Suppressor macrophage treated with lipopolysaccharide for 1 hour (primary cell): ENCODE measurements around the gene SLC44A4.
A peak's percentile ranks its signal among the peaks of the same experiment; 100 is the strongest.
"Not testable (repeated sequence)": the region's sequence is repeated elsewhere in the genome, so short reads cannot be mapped to it uniquely, and the experiment has no call there.

Experiments used
- DNase-seq, 3 donors: peaks; one replicate each; pipeline ENCODE4 v3.0.0-alpha.2; 2020 to 2022

Gene SLC44A4

DNA sequence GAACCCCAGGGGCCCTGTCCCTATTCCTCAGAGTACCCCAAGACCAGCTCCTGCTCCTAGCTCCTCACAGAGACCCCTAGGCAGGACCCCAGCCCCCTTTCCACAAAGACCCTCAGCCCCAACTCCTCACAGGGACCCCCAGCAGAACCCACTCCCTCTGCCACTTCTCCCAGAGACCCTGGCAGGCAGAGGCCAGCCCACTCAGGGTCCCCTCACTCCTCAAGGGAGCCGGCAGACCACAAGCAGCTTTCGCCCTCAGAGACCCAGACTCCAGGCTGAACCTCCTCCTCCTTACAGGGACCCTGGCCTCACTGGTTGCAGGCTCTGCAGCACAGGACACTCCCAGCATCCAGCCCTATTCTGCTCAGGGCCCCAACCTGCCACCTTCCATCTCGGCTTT is 575 bp downstream of the SLC44A4 start:
- DNase-seq: no peak

DNA sequence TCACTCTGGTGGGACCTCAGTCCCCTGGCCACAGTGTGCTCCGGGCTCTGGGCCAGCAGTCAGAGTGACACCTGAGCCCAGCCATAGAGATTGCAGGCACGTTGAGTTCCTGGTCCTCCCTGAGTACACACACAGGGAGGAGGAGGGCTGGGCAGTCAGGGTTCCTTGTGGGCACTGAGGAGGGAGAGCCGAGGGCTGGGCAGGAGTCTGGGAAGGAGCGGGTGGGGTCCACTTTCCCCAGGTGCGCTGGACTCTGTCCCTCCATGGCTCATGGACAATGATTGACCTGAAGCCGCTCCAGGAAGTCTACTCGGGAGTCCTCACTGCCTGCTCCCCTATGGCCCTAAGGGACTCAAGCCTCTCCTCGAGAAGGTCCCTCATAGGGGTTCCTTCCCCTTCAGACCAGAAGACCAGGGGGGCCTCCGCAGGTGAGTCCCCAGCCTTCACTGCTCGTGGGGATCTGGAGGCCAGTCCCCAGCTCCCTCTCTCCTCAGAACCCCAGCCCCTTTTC is 1.1 kb downstream of the SLC44A4 start:
- DNase-seq: no peak

GRCh38 chr6:31877125-31877650 is 1.6 kb downstream of the SLC44A4 start:
- DNase-seq: no peak

DNA sequence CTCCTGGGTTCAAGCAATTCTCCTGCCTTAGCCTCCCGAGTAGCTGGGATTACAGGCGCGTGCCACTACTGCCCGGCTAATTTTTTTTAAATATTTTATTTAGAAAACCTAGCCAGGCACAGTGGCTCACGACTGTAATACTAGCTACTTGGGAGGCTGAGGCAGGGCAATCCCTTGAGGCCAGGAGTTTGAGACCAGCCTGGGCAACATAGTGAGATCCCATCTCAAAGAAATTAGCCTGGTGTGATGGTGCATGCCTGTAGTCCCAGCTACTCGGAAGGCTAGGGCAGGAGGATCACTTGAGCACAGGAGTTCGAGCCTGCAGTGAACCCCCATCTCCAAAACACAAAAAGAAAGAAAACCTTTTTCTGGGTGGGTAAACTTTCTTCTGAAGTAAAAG is 2.4 kb downstream of the SLC44A4 start:
- no peak for DNase-seq

- DNase-seq: no peak
These were observed 2.9 kb downstream of the SLC44A4 start for GRCh38 chr6:31875877-31876276.

DNA sequence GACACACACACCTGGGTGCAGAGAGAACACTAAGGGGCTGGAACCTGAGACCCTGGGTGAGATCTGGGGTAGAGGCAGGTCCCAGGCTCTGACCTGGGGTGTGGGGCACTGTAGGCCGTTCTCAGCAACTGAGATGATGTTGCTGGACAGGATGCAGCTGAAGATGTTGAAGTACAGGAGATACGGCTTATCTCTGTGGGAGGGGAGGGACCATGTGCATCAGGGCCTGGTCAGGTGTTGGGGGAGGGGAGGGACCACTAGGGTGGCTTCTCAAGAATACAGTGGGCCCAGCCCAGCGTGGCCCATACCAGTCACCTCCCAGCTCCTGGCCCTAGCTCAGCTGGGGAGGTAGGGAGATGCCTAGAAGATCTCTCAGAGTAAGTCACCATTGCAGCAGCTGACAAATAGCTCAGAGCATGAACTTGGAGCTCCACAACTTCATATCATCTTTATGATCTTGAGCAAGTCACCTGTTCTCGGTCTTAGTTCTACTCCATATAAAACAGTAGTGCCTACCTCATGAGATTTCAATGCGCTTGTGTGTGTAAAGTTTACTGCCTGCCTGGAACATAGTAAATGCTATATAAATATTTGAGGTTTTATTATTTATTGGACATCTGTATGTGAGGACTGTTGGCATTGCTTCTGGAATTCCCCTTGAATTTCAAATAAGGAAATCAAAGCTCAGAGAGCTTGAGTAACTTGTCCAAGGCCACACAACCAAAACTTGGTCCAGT is 3.8 kb downstream of the SLC44A4 start:
- DNase-seq: peak in 1 of 3 donors; percentile 38

DNA sequence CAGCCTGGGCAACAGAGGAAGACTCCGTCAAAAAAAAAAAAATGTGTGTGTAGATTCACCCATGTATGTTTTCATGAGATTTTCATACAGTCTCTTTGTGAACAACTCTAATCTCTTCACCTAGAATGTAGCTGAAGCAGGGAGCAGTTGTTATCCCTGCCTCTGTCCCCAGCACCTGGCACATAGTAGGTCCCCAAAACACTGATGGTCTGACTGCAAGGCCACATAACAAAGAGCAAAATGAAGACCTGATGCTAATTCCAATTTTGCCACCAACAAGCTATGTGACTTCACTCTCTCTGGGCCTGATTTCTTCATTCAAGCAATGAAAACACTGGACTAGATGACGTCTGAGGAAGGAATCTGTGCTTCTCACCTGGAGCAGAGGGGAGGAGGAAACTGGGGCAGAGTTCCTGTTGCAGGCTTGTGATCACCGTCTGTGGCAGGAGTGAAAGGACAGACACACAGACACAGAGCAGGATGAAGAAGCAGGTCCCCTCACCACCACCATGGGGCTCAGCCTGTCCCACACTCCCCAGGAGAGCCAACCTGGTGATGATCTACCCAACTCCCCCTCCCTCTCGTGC is 4.6 kb downstream of the SLC44A4 start:
- no peak for DNase-seq

GRCh38 chr6:31871046-31871659 is 7.6 kb downstream of the SLC44A4 start:
- no peak for DNase-seq

DNA sequence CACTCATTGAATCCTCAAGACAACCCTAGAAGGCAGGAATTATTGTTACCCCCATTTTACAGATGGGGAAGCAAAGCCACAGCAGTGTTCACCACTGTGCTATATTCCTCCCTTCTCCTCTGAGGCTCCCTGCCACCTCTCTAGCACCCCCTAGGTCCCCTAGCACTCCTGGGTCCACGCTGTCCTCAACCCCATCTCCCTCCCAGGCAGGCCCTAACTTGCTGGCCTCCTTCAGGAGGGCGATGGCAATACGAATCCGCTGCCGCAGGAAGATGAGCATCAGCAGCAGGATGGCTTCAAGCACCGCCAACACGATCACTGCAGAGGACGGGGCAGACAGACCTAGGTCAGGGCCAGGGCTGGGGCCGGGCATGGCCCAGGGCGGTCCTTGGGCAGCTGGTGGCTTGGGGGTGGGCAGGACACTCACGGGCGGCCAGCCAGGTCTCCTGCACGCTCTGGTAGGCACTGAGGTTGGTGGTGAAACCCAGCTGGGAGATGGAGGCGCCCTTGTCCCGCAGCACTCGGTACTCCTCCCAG is 8.3 kb downstream of the SLC44A4 start:
- DNase-seq: no peak

GRCh38 chr6:31869343-31869742 is 9.5 kb downstream of the SLC44A4 start:
- DNase-seq: no peak

DNA sequence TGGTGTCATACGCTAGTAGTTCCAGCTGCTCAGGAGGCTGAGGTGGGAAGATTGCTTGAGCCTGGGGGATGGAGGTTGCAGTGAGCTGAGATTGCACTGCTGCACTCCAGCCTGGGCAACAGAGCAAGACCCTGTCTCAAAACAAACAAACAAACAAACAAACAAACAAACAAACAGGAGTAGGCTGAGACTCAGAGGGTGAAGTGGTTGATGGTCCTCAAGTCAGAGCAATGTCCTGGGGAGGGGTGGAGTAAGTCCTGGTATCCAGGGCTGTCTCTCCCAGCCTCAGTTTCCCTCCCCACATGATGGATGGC is 10.2 kb downstream of the SLC44A4 start:
- not testable (repeated sequence) for DNase-seq

GRCh38 chr6:31865205-31866118 is 13.3 kb downstream of the SLC44A4 start:
- DNase-seq: no peak

- no peak for DNase-seq
These were observed 14.0 kb downstream of the SLC44A4 start for GRCh38 chr6:31864818-31865204.

DNA sequence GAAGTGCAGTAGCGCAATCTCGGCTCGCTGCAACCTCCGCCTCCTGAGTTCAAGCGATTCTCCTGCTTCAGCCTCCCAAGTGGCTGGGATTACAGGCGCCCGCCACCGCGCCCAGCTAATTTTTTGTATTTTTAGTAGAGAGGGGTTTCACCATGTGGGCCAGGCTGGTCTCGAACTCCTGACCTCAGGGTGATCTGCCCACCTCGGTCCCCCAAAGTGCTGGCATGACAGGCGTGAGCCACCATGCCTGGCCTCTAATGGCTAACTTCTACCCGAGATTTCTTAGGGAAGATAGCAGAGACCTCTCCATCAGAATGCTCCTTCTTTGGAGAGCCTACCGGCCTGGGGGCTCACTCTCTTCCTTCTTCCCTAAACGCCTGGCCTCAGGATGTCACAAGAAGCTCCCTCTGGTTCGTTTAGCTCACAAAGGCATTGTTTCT is 14.7 kb downstream of the SLC44A4 start:
- not testable (repeated sequence) for DNase-seq

DNA sequence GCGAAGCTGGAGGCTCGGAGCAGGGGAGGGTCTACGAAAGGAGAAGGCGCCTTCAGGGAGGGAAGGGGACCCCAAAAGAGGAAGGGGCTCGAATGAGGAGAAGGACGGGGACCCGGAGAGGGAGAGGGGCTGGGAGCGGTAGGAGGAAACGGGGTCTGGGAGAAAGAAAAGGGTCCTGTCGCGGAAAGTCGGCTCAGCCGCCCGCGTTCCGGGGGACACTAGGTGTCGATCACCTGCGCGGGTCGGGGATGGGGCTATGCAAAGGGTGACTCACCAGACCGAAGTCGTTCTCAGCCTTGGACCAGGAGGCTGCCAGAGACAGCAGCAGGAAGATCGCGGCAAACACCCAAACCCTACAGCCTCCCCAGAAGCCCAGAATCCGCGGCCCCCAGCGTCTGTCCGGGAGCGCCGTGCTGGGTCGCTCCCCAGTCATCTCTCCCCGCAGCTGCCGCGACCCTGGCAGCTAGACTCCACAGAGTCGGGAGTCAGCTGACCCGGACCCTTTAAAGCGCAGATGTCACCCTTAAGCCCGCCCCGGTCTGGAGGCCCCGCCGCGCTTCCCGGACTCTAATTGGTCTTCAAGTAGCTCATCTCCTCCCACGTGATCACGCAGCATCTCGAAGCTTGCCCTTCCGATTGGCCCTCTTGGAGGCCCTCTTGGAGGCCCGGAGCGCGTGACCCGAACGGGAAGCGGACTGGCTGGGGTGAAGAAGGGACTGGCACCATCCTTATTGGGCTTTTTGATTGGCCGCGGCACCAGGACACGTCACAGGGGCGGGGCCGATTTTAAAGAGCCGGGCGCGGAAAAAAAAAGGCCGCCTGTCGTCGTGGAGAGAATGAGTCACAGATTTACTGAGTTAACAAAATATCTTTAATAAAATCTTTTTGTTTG is 16.2 kb downstream of the SLC44A4 start, which contains the start of gene NEU1:
Gene NEU1, minus strand, starts transcription at position 478 of the 892 bp plus-strand sequence. Its CDS starts 45 bp downstream, at position 433.
- peak; percentile 100 for DNase-seq

- DNase-seq: no peak
These were observed 16.9 kb downstream of the SLC44A4 start for GRCh38 chr6:31861919-31862343.

DNA sequence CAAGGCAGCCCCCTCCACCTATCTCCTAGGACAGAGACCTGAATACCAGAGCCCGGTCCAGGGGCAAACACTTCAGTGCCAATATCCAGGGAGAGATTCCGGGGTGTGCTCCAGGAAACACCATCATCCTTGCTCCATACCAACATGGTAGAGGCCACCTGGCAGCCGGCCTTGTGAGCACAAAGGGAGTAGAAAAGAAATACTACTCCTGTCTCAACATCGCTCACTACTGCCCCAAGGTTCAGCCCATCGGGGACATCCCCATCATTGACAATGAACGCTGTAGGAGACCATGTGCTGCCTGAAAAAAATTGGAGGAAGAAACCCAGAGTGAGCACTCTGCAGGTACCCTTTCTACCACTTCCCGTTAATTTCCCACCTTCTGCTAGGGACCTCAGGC is 17.6 kb downstream of the SLC44A4 start:
- DNase-seq: no peak

GRCh38 chr6:31860349-31860748 is 18.4 kb downstream of the SLC44A4 start:
- DNase-seq: no peak

DNA sequence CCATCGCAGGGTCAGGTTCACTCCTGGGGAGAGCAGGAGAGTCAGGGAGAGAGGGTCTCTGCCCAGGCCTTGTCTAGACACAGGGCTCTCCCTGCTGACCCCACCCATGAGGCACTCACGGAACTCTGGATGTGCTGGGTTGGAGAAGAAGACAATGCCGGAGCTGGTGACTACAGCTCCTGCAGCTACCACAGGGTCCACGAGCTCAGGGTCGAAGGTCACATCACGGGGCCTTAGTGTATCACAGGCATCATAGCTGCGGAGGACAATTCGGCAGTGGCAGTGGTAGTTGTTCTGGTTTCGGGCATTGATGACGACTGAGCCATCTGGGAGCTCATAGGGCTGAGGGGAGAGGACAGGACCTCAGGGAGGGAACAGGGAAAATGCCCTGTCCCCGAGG is 18.9 kb downstream of the SLC44A4 start:
- no peak for DNase-seq

- no peak for DNase-seq
These were observed 20.1 kb downstream of the SLC44A4 start for GRCh38 chr6:31858707-31859106.

DNA sequence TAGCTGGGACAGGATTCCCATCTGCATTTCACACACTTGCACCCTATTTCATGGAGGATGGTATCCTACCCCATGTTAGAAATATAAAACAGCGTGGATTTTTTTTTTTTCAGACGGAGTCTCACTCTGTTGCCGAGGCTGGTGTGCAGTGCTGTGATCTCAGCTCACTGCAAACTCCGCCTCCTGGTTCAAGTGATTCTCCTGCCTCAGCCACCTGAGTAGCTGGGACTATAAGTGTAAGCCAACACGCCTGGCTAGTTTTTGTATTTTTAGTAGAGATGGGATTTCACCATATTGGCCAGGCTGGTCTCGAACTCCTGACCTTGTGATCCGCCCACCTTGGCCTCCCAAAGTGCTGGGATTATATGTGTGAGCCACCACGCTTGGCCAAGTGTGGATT is 21.0 kb downstream of the SLC44A4 start:
- not testable (repeated sequence) for DNase-seq
